NCI-H748 (cell line): ENCODE results near the gene XIRP2.

Experiments used
- DNase-seq: peaks from one replicate; lab custom pipeline; 2025; ENCODE audit not compliant: unreplicated experiment; lab: John Stamatoyannopoulos, UW

XIRP2 gene

DNA sequence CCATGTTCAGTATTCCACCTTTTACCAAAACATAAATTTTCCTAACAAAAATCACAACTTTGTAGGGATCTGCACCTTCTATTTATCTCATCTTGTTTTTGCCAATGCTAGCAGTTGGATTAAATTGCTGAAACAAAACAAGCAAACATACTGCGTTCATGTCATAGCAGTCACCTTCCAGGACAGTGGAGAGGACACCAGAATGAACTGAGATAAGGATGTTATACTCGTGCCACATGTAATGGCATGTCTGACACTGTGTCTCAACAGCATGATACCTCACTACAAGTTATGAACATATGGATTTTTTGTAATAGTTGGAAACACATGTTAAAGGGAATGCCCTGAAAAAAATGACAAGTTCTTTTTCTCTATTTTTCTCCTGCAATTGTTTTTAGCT, 245.3 kb downstream of the XIRP2 start:
- DNase-seq = no peak

GRCh38 chr2:167134381-167135072, 246.2 kb downstream of the XIRP2 start:
- peak; percentile 47 for DNase-seq

GRCh38 chr2:167135706-167136105, 247.4 kb downstream of the XIRP2 start:
- DNase-seq = no peak

DNA sequence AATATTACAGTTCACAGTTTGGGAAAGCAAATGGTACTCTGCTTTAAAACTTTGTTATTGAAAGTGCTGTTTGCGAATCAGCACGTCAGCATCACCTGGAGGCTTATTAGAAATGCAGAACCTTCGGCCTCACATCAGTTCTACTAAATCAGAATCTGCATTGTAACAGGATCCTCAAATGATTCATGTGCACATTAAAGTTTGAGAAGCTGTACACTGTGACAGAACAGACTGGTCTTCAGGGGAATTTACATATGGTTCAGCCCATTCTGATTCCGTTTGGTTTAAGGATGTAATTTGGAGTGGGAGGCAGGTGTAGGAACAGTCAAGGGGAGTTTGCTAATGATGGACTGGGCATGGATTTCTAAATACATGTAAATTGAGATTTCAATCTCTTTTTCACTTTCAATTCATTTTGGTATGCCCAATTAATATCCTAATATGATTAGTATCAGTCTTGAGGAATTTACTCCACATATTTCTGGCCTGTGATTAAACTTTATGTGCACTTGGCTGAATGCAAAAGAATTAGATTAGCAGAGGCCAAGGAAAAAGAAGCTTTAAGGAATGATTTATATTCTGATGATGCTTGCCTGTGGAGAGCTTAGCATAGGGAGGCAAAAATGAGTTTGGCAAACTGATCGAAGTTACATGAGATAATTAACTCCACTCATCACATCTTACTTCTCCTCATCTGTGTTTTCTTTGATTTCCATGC, 248.8 kb downstream of the XIRP2 start:
- DNase-seq = no peak

- no peak for DNase-seq
Observed at GRCh38 chr2:167140330-167140729, 252.1 kb downstream of the XIRP2 start.

GRCh38 chr2:167140767-167141166, 252.5 kb downstream of the XIRP2 start:
- DNase-seq = no peak

- DNase-seq = no peak
Observed at GRCh38 chr2:167142554-167142953, 254.3 kb downstream of the XIRP2 start.

DNA sequence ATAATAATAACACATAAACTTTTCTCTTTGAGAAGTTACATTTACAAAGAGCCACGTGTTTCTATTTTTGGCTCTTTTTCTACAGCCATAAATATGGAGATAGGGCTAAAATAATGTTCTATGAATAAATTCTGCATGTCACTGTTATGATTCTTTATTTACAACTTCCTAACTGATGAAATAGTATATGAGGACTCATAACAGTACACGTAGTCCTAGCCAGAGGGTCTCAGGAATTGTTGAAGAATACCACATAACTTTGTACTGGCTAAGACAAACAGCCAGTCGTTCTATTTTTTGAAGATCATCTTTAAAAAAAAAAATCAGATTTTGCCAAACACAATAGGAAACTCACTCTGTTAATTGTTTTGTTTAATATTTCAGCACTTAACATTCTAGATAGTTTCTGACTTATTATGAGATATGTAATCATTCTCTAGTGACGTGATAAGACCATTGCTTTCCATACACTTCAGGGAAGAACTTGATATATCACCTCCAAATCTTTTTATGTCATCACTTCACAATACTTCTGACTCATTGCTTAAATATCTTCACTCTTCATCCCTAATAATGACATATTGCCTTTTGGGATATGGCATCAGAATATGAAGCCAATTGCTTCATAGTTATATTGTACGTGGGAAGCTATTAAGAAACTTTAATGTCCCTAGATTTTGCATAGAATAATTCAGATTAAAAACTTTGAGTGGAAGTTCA, 256.1 kb downstream of the XIRP2 start:
- DNase-seq = no peak

DNA sequence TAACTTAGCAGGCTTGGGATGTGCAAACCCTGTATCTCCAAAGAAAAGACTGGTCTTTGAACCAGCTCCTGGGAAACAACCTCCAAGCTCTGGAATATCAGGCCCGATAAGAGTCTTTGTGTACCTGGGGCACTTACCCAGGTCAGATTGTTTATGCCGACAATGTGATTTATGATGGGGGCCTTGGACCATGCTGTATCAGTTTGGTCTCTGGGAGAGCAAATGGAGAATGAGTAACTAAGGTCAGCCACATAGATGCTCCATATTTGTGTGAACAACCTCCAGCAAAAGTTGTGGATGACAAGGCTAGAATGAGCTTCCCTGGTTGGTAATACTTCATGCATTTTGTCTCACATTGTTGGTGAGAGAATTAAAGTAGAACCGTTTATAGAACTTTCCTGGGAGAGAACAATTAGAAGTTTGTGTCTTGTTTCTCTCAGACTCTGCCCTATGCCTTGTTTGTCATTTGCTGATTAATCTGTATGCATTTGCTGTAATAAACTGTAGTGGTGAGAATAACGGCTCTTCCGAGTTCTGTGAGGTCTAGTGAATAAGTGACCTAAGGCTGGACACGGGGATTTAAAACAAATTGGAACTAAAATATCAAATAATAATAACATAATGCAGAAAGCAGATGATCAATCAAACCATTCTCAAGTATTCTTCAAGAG, 259.1 kb downstream of the XIRP2 start:
- DNase-seq = no peak

DNA sequence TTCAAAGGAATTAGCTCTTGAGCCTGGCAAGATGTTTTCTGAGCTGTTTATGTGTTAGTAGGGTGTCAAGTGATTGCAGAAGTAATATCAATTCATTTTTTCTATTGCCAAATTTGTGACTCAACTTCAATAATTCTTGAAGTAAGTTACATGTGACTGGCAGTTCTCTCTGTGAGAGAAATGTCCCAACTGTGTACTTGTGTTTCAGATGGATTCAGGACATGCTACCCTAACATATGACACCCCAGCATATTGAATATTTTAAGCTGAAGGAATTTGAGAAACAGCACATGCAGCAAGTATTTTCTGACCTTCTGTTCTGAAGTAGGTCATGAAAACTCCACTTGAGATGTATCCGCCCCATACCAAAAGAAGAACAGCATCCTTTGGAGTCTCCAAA, 263.6 kb downstream of the XIRP2 start:
- DNase-seq = no peak

GRCh38 chr2:167157523-167157922, 269.2 kb downstream of the XIRP2 start:
- DNase-seq = no peak

GRCh38 chr2:167177196-167177595, 288.9 kb downstream of the XIRP2 start:
- DNase-seq = no peak

DNA sequence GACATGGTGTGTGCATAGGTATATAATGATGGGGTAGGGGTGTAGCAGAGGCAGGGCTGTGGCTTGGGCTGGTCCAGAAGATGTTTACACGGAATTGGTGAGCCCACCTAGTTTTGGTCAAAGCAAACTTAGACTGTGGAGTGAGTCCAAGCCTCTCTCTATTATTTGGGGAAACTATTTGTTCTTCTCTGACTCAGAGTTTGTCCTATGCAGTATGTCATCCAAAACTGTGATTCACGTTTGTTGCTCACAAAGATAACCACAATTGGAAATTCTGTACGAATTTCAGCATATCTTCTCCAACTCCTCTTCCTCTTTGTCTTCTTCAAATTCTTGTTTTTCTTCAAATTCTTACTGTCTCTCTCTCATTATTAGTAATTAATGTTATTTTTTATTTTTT, 292.9 kb downstream of the XIRP2 start:
- no peak for DNase-seq

DNA sequence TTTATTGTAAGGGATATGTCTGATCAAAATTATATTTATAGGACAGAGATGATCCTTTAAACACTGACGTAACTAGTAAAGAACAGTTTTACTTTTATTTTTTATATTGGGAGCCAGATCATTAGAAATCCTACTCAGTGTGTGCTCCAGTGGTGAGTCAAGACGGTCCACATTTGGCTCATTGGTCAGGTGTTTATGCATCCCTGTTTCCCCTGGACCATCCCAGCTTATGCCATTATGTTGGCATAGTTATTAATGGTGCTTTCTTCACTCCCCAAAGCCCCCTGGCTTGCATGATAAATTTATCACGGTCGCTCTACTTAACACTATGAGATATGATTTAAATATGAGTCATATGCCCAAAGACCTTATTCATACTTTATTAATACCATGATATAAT, 293.4 kb downstream of the XIRP2 start:
- no peak for DNase-seq

DNA sequence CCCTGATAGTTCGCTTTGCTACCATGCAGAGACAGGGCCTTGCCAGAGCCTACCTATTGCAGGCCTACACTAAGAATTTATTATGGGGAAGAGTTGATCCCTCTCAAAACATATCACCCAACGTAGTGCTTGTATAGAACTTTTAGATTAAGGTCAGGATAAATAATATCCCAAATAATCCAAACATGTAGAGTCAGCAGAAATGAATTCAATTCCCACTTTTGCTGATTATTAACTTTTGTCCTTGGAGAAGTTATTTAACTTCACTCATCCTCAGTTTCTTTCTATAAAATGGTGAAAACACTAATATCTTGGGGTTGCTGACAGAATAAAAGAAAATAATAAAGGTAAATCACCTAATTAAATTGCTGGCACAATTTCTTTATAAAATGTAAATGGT, 294.1 kb downstream of the XIRP2 start:
- DNase-seq = no peak

GRCh38 chr2:167183931-167184330, 295.7 kb downstream of the XIRP2 start:
- DNase-seq = no peak

DNA sequence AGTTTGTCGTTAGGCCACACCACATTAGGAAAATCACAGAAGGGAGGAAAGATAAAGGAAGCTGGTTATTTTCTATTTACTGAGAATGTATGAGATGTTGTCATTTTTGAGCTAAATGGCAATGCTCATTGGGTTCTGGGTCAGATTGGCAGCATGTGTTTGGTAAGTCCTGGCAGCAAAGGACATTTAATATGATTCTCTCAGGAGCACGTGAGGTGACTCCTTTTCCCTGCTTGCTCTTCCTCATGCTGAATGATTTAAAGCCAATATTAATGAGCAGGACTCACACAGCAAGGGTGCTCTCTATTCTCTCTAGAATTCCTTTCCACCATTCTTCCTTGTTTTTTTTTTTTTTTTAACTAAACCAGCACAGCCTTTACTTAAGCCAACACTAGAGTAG, 298.2 kb downstream of the XIRP2 start:
- DNase-seq = no peak

GRCh38 chr2:167187049-167187727, 298.9 kb downstream of the XIRP2 start:
- DNase-seq = no peak

GRCh38 chr2:167187978-167188967, 300.0 kb downstream of the XIRP2 start:
- no peak for DNase-seq

GRCh38 chr2:167190053-167190452, 301.8 kb downstream of the XIRP2 start:
- DNase-seq = no peak
